Dermis blood vessel endothelial cell (primary cell): ENCODE measurements around the gene TNFRSF18. TPM values are rescaled to one million over a fixed set of nuclear protein-coding genes. Genes with fewer than 3 reads are reported as not detected.

ENCODE experiments used
- DNase-seq: peaks from one replicate; pipeline ENCODE4 v3.0.0; 2010
- total RNA-seq: library from RNA; depleted of rRNA; stranded (reverse); fragments of >200 nt; gene quantifications from 2 replicates; pipeline ENCODE4 v1.2.3, GENCODE V29; 2014

Gene TNFRSF18
- total RNA-seq, 1 donor from 2014 or later: 1.0 TPM

- DNase-seq: no peak
These were observed 33.9 kb upstream of the TNFRSF18 start for GRCh38 chr1:1240348-1240732.

- no peak for DNase-seq
These were observed 33.4 kb upstream of the TNFRSF18 start for GRCh38 chr1:1239614-1240347.

GRCh38 chr1:1239227-1239613 is 32.8 kb upstream of the TNFRSF18 start:
- no peak for DNase-seq

GRCh38 chr1:1238702-1239178 is 32.3 kb upstream of the TNFRSF18 start:
- DNase-seq: no peak

GRCh38 chr1:1237874-1238701 is 31.7 kb upstream of the TNFRSF18 start:
- no peak for DNase-seq

- no peak for DNase-seq
These were observed 30.8 kb upstream of the TNFRSF18 start for GRCh38 chr1:1236945-1237873.

- DNase-seq: no peak
These were observed 29.9 kb upstream of the TNFRSF18 start for GRCh38 chr1:1236176-1236763.

GRCh38 chr1:1235016-1235744 is 28.8 kb upstream of the TNFRSF18 start:
- no peak for DNase-seq

- no peak for DNase-seq
These were observed 27.9 kb upstream of the TNFRSF18 start for GRCh38 chr1:1234180-1234808.

GRCh38 chr1:1233567-1233892 is 27.1 kb upstream of the TNFRSF18 start:
- no peak for DNase-seq

- no peak for DNase-seq
These were observed 26.6 kb upstream of the TNFRSF18 start for GRCh38 chr1:1232796-1233566.

GRCh38 chr1:1232208-1232795 is 25.9 kb upstream of the TNFRSF18 start, which contains the start of gene B3GALT6:
B3GALT6 (plus strand) TSS chr1:1232237; CDS start chr1:1232279, 42 bp downstream.
- no peak for DNase-seq

GRCh38 chr1:1231400-1232207 is 25.2 kb upstream of the TNFRSF18 start, which contains the start of gene SDF4:
SDF4 (minus strand) TSS chr1:1232001; CDS start chr1:1228772, 3,229 bp downstream.
- peak; percentile 98 for DNase-seq

GRCh38 chr1:1230656-1231399 is 24.4 kb upstream of the TNFRSF18 start:
- DNase-seq: peak; percentile 78

GRCh38 chr1:1229770-1230169 is 23.4 kb upstream of the TNFRSF18 start:
- no peak for DNase-seq

- DNase-seq: no peak
These were observed 22.4 kb upstream of the TNFRSF18 start for GRCh38 chr1:1228596-1229321.

GRCh38 chr1:1228187-1228586 is 21.8 kb upstream of the TNFRSF18 start:
- no peak for DNase-seq
